ENCODE measurements around the gene DNAH10.
"Not testable (repeated sequence)": the region's sequence is repeated elsewhere in the genome, so short reads cannot be mapped to it uniquely, and the experiment has no call there.

Gene DNAH10

GRCh38 chr12:123942238-123942653, 180.1 kb downstream of the DNAH10 start:
- Histone ChIP-seq H3K9me3 (ENCODE audit: control insufficient read depth, insufficient read depth, low read length) (peaks cover 4% of the 10 kb centered on the region; the same call in 1 of the 2 replicates), H3K9ac (ENCODE audit: low read depth, low read length) (no peak overlapping the region), H3K36me3 (ENCODE audit: insufficient read depth, low read length) (no peaks in the 10 kb centered on the region), H3K4me1 (ENCODE audit: insufficient read depth, low read length) (no peaks in the 10 kb centered on the region; the same call in 1 of the 2 replicates)

DNA sequence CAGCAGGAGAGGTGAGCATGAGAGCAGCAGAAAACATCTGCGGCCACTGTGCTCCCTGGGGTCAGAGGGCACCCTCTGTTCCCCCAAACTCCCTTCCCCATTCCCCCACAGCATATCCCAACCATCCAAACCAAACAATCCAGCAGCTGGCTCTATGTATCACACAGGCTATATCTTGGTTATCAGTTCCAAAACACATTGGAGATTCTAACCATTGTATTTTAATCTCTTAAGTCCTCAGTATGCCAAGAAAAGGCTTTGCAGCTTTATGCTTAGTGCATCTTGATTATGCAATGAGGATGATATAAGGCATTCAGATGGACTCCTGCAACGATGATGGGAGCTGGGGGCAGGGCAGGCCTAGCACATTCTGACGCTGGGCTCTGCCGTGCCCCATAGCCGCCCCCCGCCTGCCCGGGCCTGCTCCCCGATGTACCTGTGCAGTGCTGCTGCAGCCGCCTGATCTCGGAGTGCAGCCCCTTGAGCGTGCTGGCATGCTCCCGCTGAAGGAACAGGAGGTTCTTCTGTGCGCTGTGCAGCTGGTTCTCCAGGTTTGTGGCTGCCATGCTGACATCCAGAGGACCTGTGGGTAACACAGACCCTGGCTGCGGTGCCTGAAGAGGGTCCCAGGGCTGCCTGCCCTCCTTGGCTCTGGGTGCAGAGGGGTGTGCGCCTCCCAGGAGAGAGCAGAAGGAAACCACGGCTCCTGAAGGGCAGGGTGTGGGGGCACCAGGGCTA, 181.0 kb downstream of the DNAH10 start:
- H3K9ac ChIP-seq (ENCODE audit: low read depth, low read length): no peak overlapping the region
- H3K9me3 ChIP-seq (ENCODE audit: control insufficient read depth, insufficient read depth, low read length): peaks cover 4% of the 10 kb centered on the region; the same call in 1 of the 2 replicates
- no peaks in the 10 kb centered on the region; the same call in 1 of the 2 replicates for H3K4me1 ChIP-seq (ENCODE audit: insufficient read depth, low read length)
- H3K36me3 ChIP-seq (ENCODE audit: insufficient read depth, low read length): no peaks in the 10 kb centered on the region

- H3K9ac ChIP-seq (ENCODE audit: low read depth, low read length): no peak overlapping the region
- no peaks in the 10 kb centered on the region for H3K36me3 ChIP-seq (ENCODE audit: insufficient read depth, low read length)
- H3K9me3 ChIP-seq (ENCODE audit: control insufficient read depth, insufficient read depth, low read length): peaks cover 4% of the 10 kb centered on the region; the same call in 1 of the 2 replicates
- H3K4me1 ChIP-seq (ENCODE audit: insufficient read depth, low read length): no peaks in the 10 kb centered on the region
These were observed 181.7 kb downstream of the DNAH10 start for GRCh38 chr12:123943816-123944215.

GRCh38 chr12:123944696-123945095, 182.6 kb downstream of the DNAH10 start:
- no peaks in the 10 kb centered on the region for H3K36me3 ChIP-seq (ENCODE audit: insufficient read depth, low read length)
- H3K9ac ChIP-seq (ENCODE audit: low read depth, low read length): no peak overlapping the region
- no peaks in the 10 kb centered on the region for H3K4me1 ChIP-seq (ENCODE audit: insufficient read depth, low read length)
- peaks cover 4% of the 10 kb centered on the region; the same call in 1 of the 2 replicates for H3K9me3 ChIP-seq (ENCODE audit: control insufficient read depth, insufficient read depth, low read length)

GRCh38 chr12:123945287-123946151, 183.4 kb downstream of the DNAH10 start:
- Histone ChIP-seq H3K9ac (ENCODE audit: low read depth, low read length) (no peak overlapping the region), H3K9me3 (ENCODE audit: control insufficient read depth, insufficient read depth, low read length) (peaks cover 4% of the 10 kb centered on the region; the same call in 1 of the 2 replicates), H3K36me3 (ENCODE audit: insufficient read depth, low read length) (no peaks in the 10 kb centered on the region), H3K4me1 (ENCODE audit: insufficient read depth, low read length) (no peaks in the 10 kb centered on the region)

GRCh38 chr12:123946152-123946515, 184.0 kb downstream of the DNAH10 start:
- no peaks in the 10 kb centered on the region for H3K4me1 ChIP-seq (ENCODE audit: insufficient read depth, low read length)
- H3K36me3 ChIP-seq (ENCODE audit: insufficient read depth, low read length): no peaks in the 10 kb centered on the region
- H3K9ac ChIP-seq (ENCODE audit: low read depth, low read length): no peak overlapping the region
- peaks cover 4% of the 10 kb centered on the region; the same call in 1 of the 2 replicates for H3K9me3 ChIP-seq (ENCODE audit: control insufficient read depth, insufficient read depth, low read length)

GRCh38 chr12:123946516-123947505, 184.7 kb downstream of the DNAH10 start:
- not testable (repeated sequence) for H3K4me1 ChIP-seq (ENCODE audit: insufficient read depth, low read length); H3K36me3 ChIP-seq (ENCODE audit: insufficient read depth, low read length); H3K9ac ChIP-seq (ENCODE audit: low read depth, low read length); H3K9me3 ChIP-seq (ENCODE audit: control insufficient read depth, insufficient read depth, low read length)

GRCh38 chr12:123947531-123947930, 185.4 kb downstream of the DNAH10 start:
- not testable (repeated sequence) for H3K9ac ChIP-seq (ENCODE audit: low read depth, low read length); H3K4me1 ChIP-seq (ENCODE audit: insufficient read depth, low read length); H3K36me3 ChIP-seq (ENCODE audit: insufficient read depth, low read length)

GRCh38 chr12:123948401-123948795, 186.3 kb downstream of the DNAH10 start:
- Histone ChIP-seq H3K36me3 (ENCODE audit: insufficient read depth, low read length) (no peaks in the 10 kb centered on the region), H3K9ac (ENCODE audit: low read depth, low read length) (no peak overlapping the region), H3K9me3 (ENCODE audit: control insufficient read depth, insufficient read depth, low read length) (no peaks in the 10 kb centered on the region), H3K4me1 (ENCODE audit: insufficient read depth, low read length) (no peaks in the 10 kb centered on the region)

More at GRCh38 chr12:123947531-123947930, 185.4 kb downstream of the DNAH10 start:
- not testable (repeated sequence) for H3K9me3 ChIP-seq (ENCODE audit: control insufficient read depth, insufficient read depth, low read length)

DNA sequence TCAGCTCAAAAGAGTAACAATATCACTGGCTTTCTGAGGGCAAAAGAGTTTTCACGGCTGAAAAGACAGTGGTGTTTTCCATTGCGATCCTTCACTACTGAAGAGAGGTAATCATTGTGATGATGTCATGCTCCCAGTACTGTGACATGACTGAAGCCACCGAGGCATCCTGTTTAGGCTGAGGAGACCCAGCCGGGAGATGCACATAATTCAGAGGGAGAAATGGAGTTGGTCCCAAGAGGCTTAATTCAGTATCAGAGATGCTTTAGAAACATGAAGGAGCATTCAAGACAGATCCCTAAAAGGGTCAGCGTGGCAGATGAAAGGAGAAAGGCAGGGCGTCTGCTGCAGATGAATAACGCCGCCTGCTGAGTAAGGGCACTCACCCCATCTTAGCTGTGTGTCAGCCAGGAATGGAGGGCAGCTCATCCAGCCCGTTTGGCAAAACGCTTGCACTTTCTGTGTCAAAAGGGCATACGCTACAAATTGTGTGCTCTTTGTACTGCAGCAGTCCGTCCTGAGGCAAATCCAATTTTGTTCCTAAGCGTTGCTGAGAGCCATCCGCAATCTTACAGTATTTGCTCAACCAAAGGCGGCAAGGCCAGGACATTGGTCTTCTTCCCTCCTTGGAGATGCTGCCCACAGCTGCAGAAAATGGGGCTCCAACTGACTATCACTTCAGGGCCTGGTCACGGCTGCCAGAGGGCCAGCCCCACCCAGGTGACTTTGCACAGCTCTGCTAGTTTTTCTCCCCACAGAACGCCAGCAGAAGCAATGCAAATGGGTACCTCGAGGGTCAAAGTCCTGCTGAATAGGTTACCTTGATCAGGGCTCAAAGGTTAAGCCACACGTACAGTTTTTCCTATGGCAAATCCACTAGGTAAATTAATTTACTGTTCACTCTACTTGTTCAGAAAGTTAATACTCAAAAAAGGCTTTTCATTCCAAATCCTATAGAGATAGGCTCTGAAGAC, 187.0 kb downstream of the DNAH10 start:
- Histone ChIP-seq H3K9ac (ENCODE audit: low read depth, low read length) (no peak overlapping the region), H3K4me1 (ENCODE audit: insufficient read depth, low read length) (no peaks in the 10 kb centered on the region), H3K36me3 (ENCODE audit: insufficient read depth, low read length) (no peaks in the 10 kb centered on the region), H3K9me3 (ENCODE audit: control insufficient read depth, insufficient read depth, low read length) (no peaks in the 10 kb centered on the region)

- H3K36me3 ChIP-seq (ENCODE audit: insufficient read depth, low read length): no peaks in the 10 kb centered on the region
- no peak overlapping the region for H3K9ac ChIP-seq (ENCODE audit: low read depth, low read length)
- no peaks in the 10 kb centered on the region for H3K4me1 ChIP-seq (ENCODE audit: insufficient read depth, low read length)
These were observed 187.7 kb downstream of the DNAH10 start for GRCh38 chr12:123949770-123950165.

DNA sequence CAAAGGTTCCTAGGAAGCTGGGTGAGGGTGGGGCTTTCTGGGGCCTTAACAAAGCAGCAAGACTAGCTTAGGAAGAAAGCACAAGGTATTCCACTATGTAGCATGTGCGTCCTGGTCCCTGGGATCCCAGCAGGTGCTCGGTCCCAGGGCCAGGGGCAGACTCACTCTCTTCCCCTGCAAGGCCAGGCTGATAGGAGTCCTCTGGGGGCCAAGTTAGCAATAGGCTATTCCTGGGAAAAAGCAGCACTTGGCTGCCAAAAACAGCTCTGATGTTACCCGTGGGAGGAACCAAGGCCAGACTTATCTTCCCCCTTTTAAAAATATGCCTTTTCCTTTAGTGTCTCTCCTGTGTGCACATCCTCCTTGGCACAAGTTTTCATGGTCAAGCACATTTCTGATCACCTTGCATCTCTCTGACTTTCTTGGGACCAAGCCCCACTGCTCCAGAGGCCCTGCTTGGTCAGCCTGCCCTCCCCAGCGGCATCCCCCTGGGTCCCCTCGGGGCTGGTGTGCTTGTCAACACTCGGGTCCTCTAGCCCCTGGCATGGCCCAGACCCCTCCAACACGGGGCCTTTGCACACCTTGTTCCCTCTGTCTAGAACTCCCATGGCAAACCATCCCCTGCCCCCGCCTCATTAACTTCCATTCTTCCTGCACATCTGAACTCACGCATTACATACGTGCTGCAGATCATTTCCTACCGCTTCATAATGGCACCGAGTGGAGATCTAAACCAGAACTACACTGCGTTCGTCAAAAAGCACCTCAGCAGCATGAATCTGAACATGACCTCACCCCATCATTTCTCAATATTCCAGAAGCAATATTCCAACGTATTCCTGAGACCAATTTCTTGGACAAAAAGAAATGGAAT, 188.6 kb downstream of the DNAH10 start:
- Histone ChIP-seq H3K36me3 (ENCODE audit: insufficient read depth, low read length) (no peaks in the 10 kb centered on the region), H3K9ac (ENCODE audit: low read depth, low read length) (no peak overlapping the region), H3K4me1 (ENCODE audit: insufficient read depth, low read length) (no peaks in the 10 kb centered on the region), H3K9me3 (ENCODE audit: control insufficient read depth, insufficient read depth, low read length) (no peaks in the 10 kb centered on the region)

More at GRCh38 chr12:123949770-123950165, 187.7 kb downstream of the DNAH10 start:
- no peaks in the 10 kb centered on the region for H3K9me3 ChIP-seq (ENCODE audit: control insufficient read depth, insufficient read depth, low read length)

Data from ES-I3 (cell line).